ENCODE measurements around the gene LRMDA. TPM values are rescaled to one million over a fixed set of nuclear protein-coding genes. Genes with fewer than 3 reads are reported as not detected.

The LRMDA gene
- total and polyA plus RNA-seq, 7 donors, result 1.0 to 5.7 (median 2.5) TPM

- Histone ChIP-seq H3K4me3 (no peak overlapping the region), H3K4me1 (no peaks in the 10 kb centered on the region), H3K27me3 (ENCODE audit: insufficient read depth in 3 of 3, low read length in 2 of 3) (no peaks in the 10 kb centered on the region), H3K36me3 (ENCODE audit: insufficient read depth in 1 of 2, low read depth in 1 of 2) (no peaks in the 10 kb centered on the region), H3K9me3 (no peaks in the 10 kb centered on the region), H3K27ac (no peak overlapping the region)
- ATAC-seq, result no peak
- no peak for TF ChIP-seq CTCF (IDR thresholded peaks at IDR 0.05)
- DNase-seq, result no peak
- intact Hi-C loops (cut with DNase I), result no loop called here
- WGBS, 3 donors, result 93 to 98% (median 97%) methylated on average over 5 of the region's 5 CpGs
These were observed 748.4 kb downstream of the LRMDA start for GRCh38 chr10:76179806-76180205.

- intact Hi-C loops (cut with DNase I), result no loop called here
- Histone ChIP-seq H3K9me3 (no peaks in the 10 kb centered on the region), H3K4me1 (no peaks in the 10 kb centered on the region), H3K27ac (no peak overlapping the region), H3K27me3 (ENCODE audit: insufficient read depth in 3 of 3, low read length in 2 of 3) (no peaks in the 10 kb centered on the region), H3K4me3 (no peak overlapping the region), H3K36me3 (ENCODE audit: insufficient read depth in 1 of 2, low read depth in 1 of 2) (no peaks in the 10 kb centered on the region)
- ATAC-seq (no peak), DNase-seq (no peak)
- 87 to 89% (median 87%) methylated on average over 5 of the region's 5 CpGs for WGBS, 3 donors
- no peak for TF ChIP-seq CTCF (IDR thresholded peaks at IDR 0.05)
These were observed 753.2 kb downstream of the LRMDA start for GRCh38 chr10:76184647-76185046.

GRCh38 chr10:76185471-76186301 lies 754.3 kb downstream of the LRMDA start:
- H3K27ac ChIP-seq, result no peak overlapping the region
- 83 to 86% (median 84%) methylated on average over 10 of the region's 10 CpGs for WGBS, 3 donors
- no peak for ATAC-seq

GRCh38 chr10:76188216-76188615 lies 756.8 kb downstream of the LRMDA start:
- no peaks in the 10 kb centered on the region for H3K36me3 ChIP-seq (ENCODE audit: insufficient read depth in 1 of 2, low read depth in 1 of 2)
- H3K9me3 ChIP-seq, result no peaks in the 10 kb centered on the region
- TF ChIP-seq CTCF (IDR thresholded peaks at IDR 0.05), result no peak
- no peaks in the 10 kb centered on the region for H3K4me1 ChIP-seq
- H3K4me3 ChIP-seq, result no peak overlapping the region
- intact Hi-C loops (cut with DNase I), result no loop called here
- no peaks in the 10 kb centered on the region for H3K27me3 ChIP-seq (ENCODE audit: insufficient read depth in 3 of 3, low read length in 2 of 3)
- no peak overlapping the region for H3K27ac ChIP-seq
- DNase-seq (no peak), ATAC-seq (no peak)
- 88 to 97% (median 91%) methylated on average over 3 of the region's 3 CpGs for WGBS, 3 donors

More at GRCh38 chr10:76185471-76186301, 754.3 kb downstream of the LRMDA start:
- Histone ChIP-seq H3K9me3 (no peaks in the 10 kb centered on the region), H3K4me3 (no peak overlapping the region), H3K27me3 (ENCODE audit: insufficient read depth in 3 of 3, low read length in 2 of 3) (no peaks in the 10 kb centered on the region), H3K4me1 (no peaks in the 10 kb centered on the region), H3K36me3 (ENCODE audit: insufficient read depth in 1 of 2, low read depth in 1 of 2) (no peaks in the 10 kb centered on the region)
- TF ChIP-seq CTCF (IDR thresholded peaks at IDR 0.05), result no peak
- DNase-seq, result no peak
- intact Hi-C loops (cut with DNase I), result loop anchor here in 1 of 2 donors (1.0 kb wide), 1 partner anchor 36 kb away; no protein-coding TSS in a partner anchor
